Fibroblast of skin of right quadriceps (primary cell): Measurements from ENCODE around the gene BAK1.

Experiments used
- DNase-seq: peaks from one replicate; pipeline ENCODE4 v3.0.0-alpha.2; 2013

Gene BAK1

GRCh38 chr6:33579828-33580714, at the start of gene BAK1:
BAK1 (minus strand) TSS chr6:33580276; CDS start chr6:33577604, 2,672 bp downstream.
- DNase-seq = peak; percentile 89

- DNase-seq = no peak
These were observed 48.4 kb upstream of the BAK1 start for GRCh38 chr6:33628401-33628964.

- no peak for DNase-seq
These were observed 47.8 kb upstream of the BAK1 start for GRCh38 chr6:33627876-33628275.

DNA sequence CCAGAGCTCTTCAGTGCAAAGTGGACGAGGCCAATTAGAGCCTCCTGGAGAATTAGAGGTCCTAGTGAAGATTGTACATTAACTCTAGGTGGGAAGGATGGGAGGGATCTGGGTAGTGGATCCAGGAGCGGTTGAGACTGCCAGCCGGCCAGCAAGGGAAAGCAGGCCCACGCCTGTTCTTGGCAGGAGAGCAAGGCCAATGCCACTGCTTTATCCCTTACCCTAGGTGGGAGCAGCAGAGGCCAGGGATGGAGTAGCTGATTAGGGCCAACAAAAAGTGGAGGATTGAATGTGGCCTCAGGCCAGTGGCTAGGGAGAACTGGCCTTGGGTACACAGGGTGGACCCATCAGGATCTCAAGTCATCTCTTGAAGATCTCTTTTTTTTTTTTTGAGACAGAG, 44.8 kb upstream of the BAK1 start:
- no peak for DNase-seq

GRCh38 chr6:33623895-33624381, 43.9 kb upstream of the BAK1 start:
- peak; percentile 13 for DNase-seq

DNA sequence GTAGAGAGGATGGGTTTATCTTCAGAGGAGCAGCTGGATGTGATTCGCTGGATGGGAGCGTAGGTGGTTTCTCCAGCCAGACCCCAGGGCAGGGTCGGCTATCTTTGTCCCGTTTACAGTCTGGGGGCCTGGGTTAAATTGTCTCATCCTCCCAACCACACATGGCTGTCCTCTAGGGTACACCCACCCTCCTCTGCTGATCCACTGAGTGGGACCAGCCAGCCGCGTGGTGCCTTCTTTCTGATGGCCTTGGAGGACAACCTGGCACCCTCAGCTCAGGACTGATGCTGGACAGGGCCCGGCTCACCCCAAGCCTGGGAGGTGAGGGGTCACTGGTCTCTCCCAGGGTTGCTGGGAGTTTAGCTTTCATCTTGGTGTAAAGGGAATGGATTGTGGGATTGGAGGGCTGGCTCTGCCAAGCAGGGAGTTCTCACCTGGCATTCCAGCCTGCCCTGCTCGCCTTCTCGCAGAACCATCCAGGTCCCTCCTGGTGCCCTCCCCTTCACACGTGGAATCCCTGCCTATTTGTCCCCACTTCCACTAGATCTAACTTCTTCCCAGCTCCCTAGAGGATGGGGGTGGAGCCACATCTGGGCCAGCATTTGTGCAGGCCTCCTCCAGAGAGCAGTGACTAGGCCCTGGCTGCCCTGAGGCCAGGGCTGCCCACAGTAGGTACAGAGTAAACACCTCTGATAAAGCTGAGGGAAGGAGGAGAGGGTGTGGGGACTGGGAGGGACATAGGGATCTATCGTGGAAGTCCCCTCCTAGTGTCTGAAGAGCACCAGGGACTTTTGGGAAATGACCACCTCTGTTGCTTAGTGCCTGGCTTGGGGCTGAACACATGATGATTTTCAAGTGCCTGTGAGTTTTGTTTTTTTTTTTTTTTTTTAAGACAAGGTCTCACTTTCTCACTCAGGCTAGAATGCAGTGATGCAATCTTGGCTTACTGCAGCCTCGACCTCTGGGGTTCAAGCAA, 42.7 kb upstream of the BAK1 start:
- no peak for DNase-seq

GRCh38 chr6:33621711-33622388, 41.8 kb upstream of the BAK1 start:
- DNase-seq = no peak

DNA sequence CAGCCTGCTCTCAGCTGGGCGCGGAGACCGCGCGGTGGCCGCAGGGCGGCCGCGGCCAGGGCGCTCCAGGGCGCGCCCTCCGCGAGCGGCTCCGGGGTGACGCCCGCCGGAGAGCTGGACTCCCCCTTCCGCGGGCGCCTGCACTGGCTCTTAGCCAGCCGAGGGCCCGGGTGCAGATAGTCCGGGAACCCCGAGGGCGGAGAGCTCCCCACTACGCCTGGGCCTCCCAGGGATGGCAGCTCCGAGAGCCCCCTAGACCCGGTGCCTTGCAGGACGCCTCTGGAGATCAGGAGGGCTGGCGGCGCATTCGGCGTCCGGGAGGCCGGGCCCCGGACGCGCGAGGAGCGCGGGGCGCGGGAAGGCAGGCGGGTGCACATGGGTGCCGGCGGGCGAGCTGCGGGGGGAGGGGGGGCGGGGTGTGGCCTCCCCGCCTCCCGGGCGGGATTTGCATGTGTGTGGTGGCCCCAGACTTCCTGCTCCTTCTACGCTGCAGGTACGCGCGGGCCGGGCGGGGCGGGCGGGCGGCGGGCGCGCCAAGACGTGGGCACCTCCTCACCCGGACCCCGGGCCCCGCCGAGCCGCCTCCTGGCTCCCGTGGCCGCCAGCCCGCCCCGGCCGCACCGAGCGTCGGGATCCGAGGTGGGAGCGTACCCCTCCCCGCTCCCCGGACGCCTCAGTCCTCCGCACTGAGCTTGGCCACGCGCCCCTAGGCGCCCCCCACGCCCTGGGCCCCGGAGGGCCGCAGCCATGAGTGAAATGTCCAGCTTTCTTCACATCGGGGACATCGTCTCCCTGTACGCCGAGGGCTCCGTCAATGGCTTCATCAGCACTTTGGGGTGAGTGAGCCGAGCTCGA, 41.0 kb upstream of the BAK1 start, which contains the start of gene ITPR3:
TSS of gene ITPR3 (plus strand) at position 467 of the 855 bp plus-strand sequence. CDS start at position 748, 281 bp downstream.
- peak; percentile 28 for DNase-seq

GRCh38 chr6:33620158-33620855, 40.2 kb upstream of the BAK1 start:
- DNase-seq = peak; percentile 67

GRCh38 chr6:33619166-33619840, 39.2 kb upstream of the BAK1 start:
- no peak for DNase-seq

DNA sequence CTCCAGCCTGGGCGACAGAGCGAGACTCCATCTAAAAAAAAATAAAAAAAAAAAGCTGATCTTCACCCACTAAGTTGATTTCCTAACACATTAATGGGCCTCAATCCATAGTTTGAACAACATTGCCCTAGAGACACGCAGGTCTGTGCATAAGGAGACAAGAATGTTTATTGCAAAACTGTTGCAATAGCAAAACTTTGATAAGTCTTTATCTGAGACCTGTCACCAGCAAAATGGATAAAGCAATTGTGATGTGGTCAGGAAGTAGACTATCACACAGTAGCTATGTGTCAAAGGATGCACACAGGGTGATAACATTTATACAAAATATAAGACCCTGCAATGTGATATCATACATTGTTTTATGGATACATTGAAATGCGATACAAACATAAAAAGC, 36.8 kb upstream of the BAK1 start:
- DNase-seq = no peak

- DNase-seq = no peak
These were observed 36.0 kb upstream of the BAK1 start for GRCh38 chr6:33616113-33616512.

DNA sequence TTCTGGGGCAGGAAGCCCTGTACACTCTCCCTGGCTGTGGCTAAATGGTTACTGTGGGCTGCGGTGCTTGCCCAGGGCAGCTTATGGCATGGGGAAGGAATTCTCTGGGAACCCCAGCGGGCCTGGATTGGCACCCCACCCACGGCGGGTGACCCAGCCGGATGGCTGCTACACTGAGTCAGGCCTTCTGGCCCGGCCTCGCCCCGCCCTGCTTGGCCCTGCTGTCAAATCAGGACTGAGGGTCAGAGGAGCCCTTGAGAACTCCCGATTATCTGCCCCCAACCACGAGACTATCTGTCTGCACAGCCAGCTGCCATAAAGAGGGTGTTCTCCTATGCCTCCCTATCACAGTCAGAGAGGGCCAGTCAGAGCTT, 33.7 kb upstream of the BAK1 start:
- DNase-seq = no peak

- DNase-seq = peak; percentile 58
These were observed 33.2 kb upstream of the BAK1 start for GRCh38 chr6:33613146-33613794.

DNA sequence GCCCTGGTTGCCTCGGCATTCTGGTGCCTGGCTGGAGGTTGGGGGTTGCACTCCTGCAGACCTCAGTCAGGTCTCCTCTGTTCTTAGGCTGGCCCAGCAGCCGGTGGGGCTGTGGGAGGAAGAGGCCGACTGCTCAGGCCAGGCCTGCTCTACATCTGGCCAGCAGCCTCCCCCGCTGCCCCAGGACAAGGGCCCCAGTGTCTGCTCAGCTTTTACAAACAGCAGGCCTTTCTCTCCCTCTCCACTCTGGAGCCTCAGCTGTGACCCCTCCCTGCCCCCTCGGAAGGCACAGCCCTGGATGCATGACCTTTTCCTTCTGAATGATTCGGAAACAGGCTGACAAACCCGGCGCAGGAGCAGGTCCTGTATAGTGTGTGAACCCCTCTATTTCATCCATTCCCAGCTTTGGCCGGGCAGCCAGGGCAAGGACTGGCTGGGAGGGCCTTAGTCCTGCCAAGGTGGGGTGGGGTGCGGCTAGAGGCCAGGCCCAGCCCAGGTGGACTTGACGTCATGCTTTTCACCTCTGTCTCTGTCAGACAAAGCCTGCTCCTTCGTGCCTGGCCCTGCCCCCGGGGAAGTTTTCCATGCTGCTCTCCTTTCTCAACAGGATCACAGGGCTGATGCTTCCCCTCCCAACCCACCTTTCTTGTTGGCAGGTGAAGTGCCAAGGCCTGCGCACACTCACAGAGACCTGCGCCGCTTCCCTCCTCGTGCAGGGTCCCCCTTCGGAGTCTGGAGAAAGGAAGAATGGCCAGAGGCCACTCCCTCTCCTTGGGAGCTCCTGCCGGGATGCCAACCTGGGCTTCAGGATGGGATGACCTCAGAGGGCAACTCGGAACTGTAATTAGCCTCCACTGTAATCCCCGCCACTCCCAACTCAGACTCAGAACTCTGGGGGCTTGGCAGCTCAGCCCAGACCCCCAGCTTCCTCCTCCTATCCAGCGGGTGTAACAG, 31.0 kb upstream of the BAK1 start:
- no peak for DNase-seq

DNA sequence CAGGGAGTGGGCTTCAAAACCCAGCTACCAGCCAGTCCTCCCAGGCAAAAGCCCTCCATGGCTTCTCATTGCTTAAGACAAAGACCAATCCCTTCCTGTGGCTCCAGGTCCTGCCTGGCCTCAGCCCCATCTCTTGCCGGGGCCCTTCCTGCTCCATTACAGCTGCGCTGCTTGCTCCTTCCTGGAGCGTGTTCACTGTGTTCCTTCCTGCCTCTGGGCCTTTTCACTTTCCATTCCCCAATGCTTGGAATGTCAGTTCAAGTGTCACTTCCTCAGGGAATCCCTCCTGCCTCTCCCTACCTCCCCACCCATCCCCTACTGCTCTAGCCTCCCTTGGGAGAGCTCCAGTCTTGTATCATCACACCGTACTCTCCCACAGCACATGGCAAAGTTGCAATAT, 30.0 kb upstream of the BAK1 start:
- DNase-seq = no peak

- peak; percentile 19 for DNase-seq
These were observed 29.5 kb upstream of the BAK1 start for GRCh38 chr6:33609528-33609927.

GRCh38 chr6:33609019-33609418, 28.9 kb upstream of the BAK1 start:
- no peak for DNase-seq
